Endothelial cell of hepatic sinusoid (primary cell): ENCODE data around the gene MPZL3.

Experiments
- in situ Hi-C: cut with HindIII; loops from 2 replicates; pipeline ENCODE4 v1.10.0; 2017; ENCODE audit warnings: low sequenced_read_pairs

MPZL3 gene

GRCh38 chr11:118233850-118234249, 18.3 kb downstream of the MPZL3 start:
- in situ Hi-C loops = no loop called here

DNA sequence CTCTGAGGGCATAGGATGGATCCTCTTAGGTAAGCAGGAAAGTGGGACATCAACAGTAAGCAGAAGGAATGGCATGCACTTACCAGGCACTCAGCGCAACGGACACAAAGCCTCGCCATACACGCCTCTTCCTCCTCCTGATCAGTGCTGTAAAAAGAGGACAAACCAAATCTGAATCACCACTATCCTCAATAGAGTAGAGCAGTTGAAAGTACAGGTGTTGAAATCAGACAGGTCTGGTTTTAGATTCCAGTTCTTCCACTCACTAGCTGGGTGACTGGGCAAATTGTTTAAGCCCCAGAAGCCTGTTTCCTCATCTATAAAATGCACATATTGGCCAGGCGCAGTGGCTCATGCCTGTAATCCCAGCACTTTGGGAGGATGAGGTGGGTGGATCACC, 18.8 kb downstream of the MPZL3 start:
- in situ Hi-C loops = no loop called here

GRCh38 chr11:118232659-118233058, 19.5 kb downstream of the MPZL3 start:
- in situ Hi-C loops = no loop called here

- in situ Hi-C loops = no loop called here
Measured at GRCh38 chr11:118231461-118231860, 20.7 kb downstream of the MPZL3 start.

DNA sequence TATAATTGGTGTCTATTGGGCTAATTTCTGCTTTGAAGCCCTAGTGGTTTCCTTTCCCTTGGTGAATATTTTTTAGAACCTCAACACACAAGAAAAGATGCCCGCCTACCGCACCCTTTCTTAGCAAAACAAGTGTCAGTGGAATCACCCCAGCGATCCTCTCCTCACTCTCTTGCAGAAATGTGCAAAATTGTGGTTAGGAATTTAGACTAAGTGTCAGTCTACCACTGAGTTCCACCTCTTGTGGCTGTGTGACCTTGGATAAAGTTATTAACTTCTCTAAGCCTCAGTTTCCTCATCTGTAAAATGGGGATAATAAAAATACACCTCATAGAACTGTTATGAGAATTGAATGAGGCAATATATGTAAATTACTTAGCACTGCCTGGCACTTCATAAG, 22.1 kb downstream of the MPZL3 start:
- in situ Hi-C loops = no loop called here

- in situ Hi-C loops = no loop called here
Measured at GRCh38 chr11:118229274-118229847, 22.8 kb downstream of the MPZL3 start.

- in situ Hi-C loops = no loop called here
Measured at GRCh38 chr11:118227865-118228785, 24.0 kb downstream of the MPZL3 start.

GRCh38 chr11:118226781-118227180, 25.4 kb downstream of the MPZL3 start:
- in situ Hi-C loops = no loop called here

- in situ Hi-C loops = no loop called here
Measured at GRCh38 chr11:118226296-118226695, 25.9 kb downstream of the MPZL3 start.

- in situ Hi-C loops = loop anchor here (5.0 kb wide), 1 partner anchor 33 kb away; no protein-coding TSS in a partner anchor
Measured at GRCh38 chr11:118224511-118225188, 27.5 kb downstream of the MPZL3 start, which contains the start of gene JAML. Gene JAML, minus strand, starts transcription at chr11:118225011. Its CDS starts 10,145 bp downstream, at chr11:118214866.

DNA sequence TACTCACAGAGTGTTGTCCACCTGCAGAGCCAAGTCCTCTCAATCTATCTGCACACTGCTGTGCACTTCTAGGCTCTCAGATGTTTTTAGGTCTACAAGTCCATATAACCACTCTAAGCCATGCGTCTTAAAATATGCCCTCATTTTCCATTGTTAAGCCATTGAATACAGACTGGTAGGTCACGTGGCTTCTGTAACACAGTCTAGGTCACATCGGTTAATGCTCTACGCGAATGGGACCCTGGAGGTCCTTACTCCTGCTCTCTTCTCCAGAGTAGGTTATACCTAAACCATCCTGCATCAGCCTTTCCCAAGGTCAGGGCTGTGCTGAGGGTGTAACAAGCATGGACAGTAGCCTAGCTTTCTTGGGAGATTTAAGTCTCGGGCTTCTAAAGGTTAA, 28.2 kb downstream of the MPZL3 start:
- in situ Hi-C loops = loop anchor here (5.0 kb wide), 1 partner anchor 33 kb away; no protein-coding TSS in a partner anchor

GRCh38 chr11:118223570-118223969, 28.6 kb downstream of the MPZL3 start:
- in situ Hi-C loops = loop anchor here (5.0 kb wide), 1 partner anchor 34 kb away; no protein-coding TSS in a partner anchor

GRCh38 chr11:118222437-118222836, 29.7 kb downstream of the MPZL3 start:
- in situ Hi-C loops = loop anchor here (5.0 kb wide), 1 partner anchor 35 kb away; no protein-coding TSS in a partner anchor

DNA sequence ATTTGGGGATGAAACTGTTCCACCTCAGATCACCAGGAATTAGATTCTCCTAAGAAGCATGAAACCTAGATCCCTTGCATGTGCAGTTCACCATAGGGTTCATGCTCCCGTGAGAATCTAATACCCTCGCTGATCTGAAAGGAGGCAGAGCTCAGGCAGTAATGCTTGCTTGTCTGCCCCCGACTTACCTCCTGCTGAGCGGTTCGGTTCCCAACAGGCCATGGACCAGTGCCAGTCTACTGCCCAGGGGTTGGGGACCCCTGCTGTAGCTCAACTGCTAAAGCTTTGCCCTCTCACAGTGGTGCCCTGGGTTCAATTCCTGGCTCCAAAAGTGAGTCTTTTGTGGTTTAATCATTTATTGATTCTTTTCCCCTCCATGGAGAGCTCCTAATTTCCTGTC, 30.7 kb downstream of the MPZL3 start:
- in situ Hi-C loops = loop anchor here (5.0 kb wide), 1 partner anchor 36 kb away; no protein-coding TSS in a partner anchor

DNA sequence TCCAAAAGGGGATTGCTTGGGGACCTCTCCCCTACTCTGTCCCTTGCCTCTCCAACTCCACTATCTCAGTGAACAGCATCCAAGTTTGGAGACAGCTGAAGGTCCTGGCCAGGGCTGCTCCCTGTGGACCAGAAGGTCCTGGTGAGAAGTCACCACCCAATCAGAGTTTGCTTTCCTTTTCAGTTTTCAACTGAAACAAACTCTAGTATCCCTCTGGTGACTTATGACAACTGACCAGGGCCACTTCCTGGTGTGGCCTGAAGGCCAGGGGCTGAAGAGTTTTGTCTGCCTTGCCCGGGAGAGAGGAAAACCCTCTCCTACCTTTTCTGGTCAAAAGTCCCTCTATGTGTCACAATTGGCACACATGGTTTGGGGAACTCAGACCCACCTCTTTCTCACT, 32.4 kb downstream of the MPZL3 start:
- in situ Hi-C loops = loop anchor here (5.0 kb wide), 1 partner anchor 38 kb away; no protein-coding TSS in a partner anchor

GRCh38 chr11:118219244-118219643, 32.9 kb downstream of the MPZL3 start:
- in situ Hi-C loops = no loop called here

- in situ Hi-C loops = no loop called here
Measured at GRCh38 chr11:118217575-118217974, 34.6 kb downstream of the MPZL3 start.

DNA sequence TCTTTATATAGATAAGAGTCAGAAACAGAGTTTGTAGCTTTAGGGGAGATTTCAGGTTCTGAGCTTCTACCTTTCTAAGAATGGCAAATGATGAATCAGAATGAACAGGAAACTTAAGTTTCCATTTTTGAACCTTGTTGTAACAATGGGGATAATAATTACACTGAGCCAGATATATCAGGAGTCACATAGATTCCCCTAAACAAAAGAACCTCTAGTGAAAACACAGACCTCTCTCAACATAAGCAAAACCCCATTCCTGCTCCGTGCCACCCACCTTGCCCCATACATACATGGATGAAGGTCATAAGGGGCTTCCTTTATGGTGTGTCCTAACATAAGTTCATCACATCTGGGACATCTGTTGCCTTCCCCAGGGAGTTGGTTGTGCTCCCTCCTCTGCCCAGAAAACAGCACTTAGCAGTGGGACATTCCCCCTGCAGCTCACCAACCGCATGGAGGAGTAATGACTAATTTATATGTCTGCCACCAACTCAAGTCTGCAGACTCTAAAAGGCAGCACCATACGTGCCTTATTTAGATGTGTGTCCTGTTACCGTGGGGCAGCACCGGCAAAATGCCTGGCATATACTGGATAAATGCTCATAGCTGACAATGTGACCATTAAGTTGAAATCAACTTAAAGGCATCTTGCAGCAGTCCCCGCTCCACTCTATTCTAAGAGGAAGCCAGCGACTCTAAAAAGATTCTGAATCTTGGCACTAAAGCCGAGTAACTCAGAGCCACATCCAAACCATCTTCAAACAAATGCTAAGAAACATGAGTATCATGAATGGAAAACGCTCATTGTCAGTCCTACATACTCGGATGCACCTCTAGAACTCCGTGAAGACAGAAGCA, 35.3 kb downstream of the MPZL3 start:
- in situ Hi-C loops = no loop called here

DNA sequence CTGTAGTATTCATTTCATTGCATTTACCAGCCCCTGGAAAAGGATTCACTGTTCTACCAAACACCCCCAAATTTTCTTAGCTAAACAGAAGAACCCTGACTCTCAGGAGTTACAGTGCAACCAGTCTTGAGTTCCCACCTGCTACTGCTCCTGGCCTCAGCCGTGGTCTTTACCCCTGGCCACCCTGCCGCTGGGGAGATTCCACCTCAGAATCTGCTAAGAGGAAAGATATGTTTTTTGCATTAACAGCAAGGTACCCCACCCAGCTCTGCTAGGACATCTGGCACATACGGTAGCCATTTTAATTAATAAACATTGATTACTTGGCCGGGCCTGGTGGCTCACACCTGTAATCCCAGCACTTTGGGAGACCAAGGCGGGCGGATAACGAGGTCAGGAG, 36.4 kb downstream of the MPZL3 start:
- in situ Hi-C loops = no loop called here

DNA sequence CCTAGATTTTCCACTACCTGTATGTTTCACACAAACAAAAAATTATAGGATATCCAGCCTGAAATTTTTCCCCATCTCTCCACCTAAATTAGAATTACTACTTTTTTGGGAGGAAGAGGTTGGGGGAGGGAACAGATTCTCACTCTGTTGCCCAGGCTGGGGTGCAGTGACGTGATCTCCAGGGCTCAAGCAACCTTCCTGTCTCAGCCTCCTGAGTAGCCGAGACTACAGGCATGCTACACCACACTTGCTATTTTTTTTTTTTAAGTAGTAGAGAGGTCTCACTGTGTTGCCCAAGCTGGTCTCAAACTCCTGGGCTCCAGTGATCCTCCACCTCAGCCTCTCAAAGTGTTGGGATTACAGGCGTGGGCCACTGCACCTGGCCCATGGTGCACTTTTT, 36.9 kb downstream of the MPZL3 start:
- in situ Hi-C loops = no loop called here
